GM13976 (cell line): ENCODE measurements around the gene FOXK2.

ENCODE experiments used
- DNase-seq: peaks from one replicate; pipeline ENCODE4 v3.0.0; 2012; ENCODE audit warnings: low spot score
- in situ Hi-C: fragments of 300-500 bp; cut with MboI; formaldehyde crosslinking; loops from one replicate; pipeline ENCODE4 v1.12.0; 2022; ENCODE audit warnings: low sequenced_read_pairs, mixed read lengths, inconsistent platforms; ENCODE audit not compliant: unreplicated experiment
- TF ChIP-seq, protein P1 (sequence below): IDR thresholded peaks from 2 replicates; pipeline ENCODE4 v1.5.1; 2012; ENCODE audit warnings: borderline replicate concordance, mild to moderate bottlenecking; ENCODE audit not compliant: insufficient read depth; ENCODE audit errors: extremely low read depth, missing control alignments, control extremely low read depth

The FOXK2 gene

DNA sequence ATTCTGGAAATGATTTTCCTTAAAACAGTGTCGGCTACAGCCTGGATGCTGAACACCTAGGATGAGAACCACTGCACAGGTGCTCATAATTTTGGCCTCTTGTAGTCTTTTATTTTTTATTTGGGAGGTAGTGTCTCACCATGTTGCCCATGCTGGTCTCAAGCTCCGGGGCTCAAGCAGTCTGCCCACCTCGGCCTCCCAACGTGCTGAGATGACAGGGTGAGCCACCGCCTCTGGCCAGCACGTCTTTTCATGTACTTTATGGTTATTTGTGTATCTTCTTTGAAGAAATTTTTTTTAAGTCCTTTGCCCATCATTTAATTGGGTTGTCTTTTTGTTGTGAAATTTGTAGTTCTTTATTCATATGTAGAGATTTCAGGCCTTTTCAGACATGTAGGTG is 70.7 kb downstream of the FOXK2 start:
- DNase-seq, result no peak
- in situ Hi-C loops, result no loop called here
- TF ChIP-seq, protein P1, sequence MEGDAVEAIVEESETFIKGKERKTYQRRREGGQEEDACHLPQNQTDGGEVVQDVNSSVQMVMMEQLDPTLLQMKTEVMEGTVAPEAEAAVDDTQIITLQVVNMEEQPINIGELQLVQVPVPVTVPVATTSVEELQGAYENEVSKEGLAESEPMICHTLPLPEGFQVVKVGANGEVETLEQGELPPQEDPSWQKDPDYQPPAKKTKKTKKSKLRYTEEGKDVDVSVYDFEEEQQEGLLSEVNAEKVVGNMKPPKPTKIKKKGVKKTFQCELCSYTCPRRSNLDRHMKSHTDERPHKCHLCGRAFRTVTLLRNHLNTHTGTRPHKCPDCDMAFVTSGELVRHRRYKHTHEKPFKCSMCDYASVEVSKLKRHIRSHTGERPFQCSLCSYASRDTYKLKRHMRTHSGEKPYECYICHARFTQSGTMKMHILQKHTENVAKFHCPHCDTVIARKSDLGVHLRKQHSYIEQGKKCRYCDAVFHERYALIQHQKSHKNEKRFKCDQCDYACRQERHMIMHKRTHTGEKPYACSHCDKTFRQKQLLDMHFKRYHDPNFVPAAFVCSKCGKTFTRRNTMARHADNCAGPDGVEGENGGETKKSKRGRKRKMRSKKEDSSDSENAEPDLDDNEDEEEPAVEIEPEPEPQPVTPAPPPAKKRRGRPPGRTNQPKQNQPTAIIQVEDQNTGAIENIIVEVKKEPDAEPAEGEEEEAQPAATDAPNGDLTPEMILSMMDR, result no peak

DNA sequence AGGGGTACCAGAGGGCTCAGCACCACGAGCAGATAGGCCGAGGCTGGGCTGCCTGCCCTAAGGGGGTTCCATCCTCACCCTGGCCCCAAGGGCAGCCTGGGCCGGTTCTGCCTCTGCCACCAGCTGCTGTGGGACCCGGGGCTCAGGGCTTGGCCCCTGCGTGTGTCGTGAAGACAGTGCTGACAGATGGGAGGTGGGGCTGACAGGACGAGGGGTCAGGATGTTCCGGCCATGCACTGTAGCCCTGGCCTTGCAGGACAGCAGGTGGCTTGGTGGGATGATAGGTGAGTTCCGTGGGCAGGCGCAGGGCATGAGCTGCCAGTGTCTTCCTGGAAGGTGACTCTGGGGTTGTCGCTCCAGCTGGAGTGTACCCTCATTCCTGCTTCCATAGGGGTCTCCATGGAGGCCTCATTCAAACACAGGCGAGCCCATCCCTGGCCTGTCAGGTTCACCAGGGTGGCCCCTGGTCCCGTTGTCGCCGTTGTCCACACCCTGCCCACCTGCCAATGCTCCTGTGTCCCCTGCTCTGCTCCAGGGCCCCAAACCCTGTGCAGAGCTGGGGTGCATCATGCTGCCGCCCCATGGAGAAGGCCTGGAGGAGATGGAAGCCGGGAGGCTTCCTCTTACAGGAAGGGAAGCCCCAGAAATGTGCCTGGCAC is 71.5 kb downstream of the FOXK2 start:
- DNase-seq, result no peak
- in situ Hi-C loops, result no loop called here
- TF ChIP-seq, protein P1, result no peak

DNA sequence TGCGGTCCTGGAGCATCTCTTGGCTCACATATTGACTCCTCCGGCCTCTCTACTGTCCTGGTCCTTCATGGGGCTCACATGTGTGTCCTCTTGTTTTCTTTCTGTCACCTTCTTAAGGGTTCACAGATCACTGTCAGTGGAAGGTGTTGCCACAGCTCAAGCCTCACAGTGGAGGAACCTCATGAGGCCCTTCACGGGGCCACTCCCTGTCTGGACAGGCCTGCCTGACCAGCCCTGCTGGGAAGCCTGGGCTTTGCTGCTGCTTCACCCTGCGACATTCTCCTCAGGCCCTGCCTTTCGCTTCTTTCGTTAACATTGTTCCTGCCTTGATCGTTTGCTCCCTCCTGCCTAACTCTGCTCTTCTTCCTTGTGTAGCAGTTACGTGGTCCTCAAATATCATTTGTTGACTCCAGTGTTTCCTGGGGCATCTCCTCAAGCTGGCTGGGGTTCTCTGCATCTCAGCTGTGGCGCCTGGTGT is 72.8 kb downstream of the FOXK2 start:
- TF ChIP-seq, protein P1, result no peak
- DNase-seq, result no peak
- in situ Hi-C loops, result no loop called here

DNA sequence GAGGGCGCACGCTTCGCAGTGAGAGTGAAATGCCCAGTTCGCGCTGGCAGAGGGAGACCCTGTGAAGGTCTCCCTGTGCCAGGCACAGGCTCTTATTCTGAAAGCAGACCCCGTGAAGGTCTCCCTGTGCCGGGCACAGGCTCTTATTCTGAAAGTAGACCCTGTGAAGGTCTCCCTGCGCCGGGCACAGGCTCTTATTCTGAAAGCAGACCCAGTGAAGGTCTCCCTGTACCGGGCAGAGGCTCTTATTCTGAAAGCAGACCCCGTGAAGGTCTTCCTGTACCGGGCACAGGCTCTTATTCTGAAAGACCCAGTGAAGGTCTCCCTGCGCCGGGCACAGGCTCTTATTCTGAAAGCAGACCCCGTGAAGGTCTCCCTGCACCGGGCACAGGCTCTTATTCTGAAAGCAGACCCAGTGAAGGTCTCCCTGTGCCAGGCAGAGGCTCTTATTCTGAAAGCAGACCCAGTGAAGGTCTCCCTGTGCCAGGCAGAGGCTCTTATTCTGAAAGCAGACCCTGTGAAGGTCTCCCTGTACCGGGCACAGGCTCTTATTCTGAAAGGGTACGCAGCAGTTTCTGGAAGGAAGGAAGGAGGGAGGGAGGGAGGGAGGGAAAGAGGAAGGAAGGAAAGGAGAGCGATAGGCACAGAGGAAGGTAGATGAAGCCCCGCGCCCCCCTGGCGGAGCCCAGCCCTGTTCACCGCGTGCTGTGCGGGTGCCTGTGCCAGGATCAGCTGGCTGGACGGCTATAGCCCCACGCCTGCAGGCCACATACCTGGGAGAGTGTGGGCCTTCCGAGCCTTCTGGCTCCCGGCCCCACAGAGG is 73.4 kb downstream of the FOXK2 start:
- TF ChIP-seq, protein P1, result no peak
- DNase-seq, result no peak
- in situ Hi-C loops, result no loop called here

DNA sequence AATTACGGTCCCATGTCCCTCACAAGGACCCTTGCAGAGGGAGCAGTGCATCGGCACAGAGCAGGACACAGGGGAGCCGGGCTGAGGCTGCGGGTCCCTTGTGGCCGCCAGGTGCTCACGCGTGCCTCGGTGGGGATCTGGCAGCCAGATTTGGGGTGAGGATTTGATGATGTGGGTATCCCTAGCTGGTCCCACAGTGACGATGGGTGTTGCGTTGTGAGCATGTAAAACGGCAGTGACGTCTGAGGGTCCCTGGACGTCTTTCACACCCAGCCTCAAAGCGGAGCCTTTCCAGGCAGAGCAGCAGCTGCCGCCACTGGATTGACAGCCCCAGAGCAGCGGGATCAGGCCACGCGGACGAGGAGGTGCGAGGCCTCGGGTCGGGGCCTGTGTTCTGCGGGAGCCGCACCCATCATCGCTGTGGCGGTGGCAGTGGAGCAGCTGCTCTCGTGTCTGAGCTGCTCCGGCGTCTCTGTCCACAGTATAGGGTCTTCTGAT is 74.1 kb downstream of the FOXK2 start:
- in situ Hi-C loops, result no loop called here
- TF ChIP-seq, protein P1, result no peak
- DNase-seq, result no peak

DNA sequence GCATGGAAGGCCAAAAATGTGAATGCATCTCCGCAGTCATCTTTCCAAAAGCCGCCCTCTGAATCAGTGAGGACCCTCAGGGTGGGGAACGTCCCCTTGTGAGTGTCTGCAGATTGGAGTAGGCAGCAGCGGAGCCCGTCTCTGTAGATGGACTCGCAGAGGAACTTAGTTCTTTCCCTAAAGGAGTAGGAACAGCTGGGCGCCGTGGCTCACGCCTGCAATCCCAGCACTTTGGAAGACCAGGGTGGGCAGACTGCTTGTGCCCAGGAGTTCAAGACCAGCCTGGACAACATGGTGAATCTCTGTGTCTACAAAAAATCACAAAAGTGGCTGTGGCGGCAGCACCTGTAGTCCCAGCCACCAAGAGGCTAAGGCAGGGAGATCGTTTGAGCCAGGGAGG is 75.0 kb downstream of the FOXK2 start:
- in situ Hi-C loops, result no loop called here
- DNase-seq, result no peak
- TF ChIP-seq, protein P1, result no peak
